OCI-LY7 (cell line): Measurements from ENCODE around the gene LTO1. TPM values are rescaled to one million over a fixed set of nuclear protein-coding genes. Genes with fewer than 3 reads are reported as not detected.

Source experiments
- BruUV-seq: library from RNA; stranded (reverse); fragments of 400-500 nt; replicated peaks from 2 replicates; lab custom pipeline; 2021; lab: Mats Ljungman, UMichigan
- CTCF ChIA-PET: fragments of 300-600 bp; sonication (Branson Sonifier 250); formaldehyde crosslinking; loops from one replicate; lab custom pipeline; 2022; ENCODE audit warnings: antibody characterized with exemption; ENCODE audit not compliant: unreplicated experiment; lab: Charles Lee
- POLR2A ChIA-PET: fragments of 300-600 bp; sonication (Branson Sonifier 250); formaldehyde crosslinking; loops from one replicate; lab custom pipeline; 2022; ENCODE audit warnings: antibody characterized with exemption; lab: Charles Lee
- DNase-seq: peaks from one replicate; pipeline ENCODE4 v3.0.0-alpha.2; 2015; ENCODE audit warnings: low spot score
- H2AFZ ChIP-seq: fragments of 200-600 bp; sonication (generic), shearing (Covaris generic); 2 replicates; pipeline ENCODE4 v1.6.1; 2014; ENCODE audit warnings: mild to moderate bottlenecking, antibody characterized with exemption, low read length, moderate library complexity
- H3K27ac ChIP-seq: fragments of 200-600 bp; sonication (generic); 2 replicates; pipeline ENCODE4 v1.5.1; 2014; ENCODE audit warnings: mixed run types, low read depth, mild to moderate bottlenecking, moderate library complexity, low read length, inconsistent platforms; ENCODE audit not compliant: poor library complexity, severe bottlenecking
- H3K36me3 ChIP-seq: fragments of 200-600 bp; sonication (generic); 2 replicates; pipeline ENCODE4 v1.6.1; 2014; ENCODE audit warnings: mild to moderate bottlenecking, antibody characterized with exemption, low read length, moderate library complexity, mixed read lengths; ENCODE audit not compliant: insufficient read depth
- H3K4me1 ChIP-seq: fragments of 200-600 bp; sonication (generic); 2 replicates; pipeline ENCODE4 v1.5.1; 2014; ENCODE audit warnings: mild to moderate bottlenecking, low read length; ENCODE audit not compliant: insufficient read depth, poor library complexity, severe bottlenecking
- H3K4me2 ChIP-seq: fragments of 200-600 bp; sonication (generic); 2 replicates; pipeline ENCODE4 v1.6.1; 2014; ENCODE audit warnings: mild to moderate bottlenecking, low read length
- H3K4me3 ChIP-seq: fragments of 200-600 bp; sonication (generic); 2 replicates; pipeline ENCODE4 v1.5.1; 2014; ENCODE audit warnings: mild to moderate bottlenecking, low read depth, low read length; ENCODE audit not compliant: poor library complexity, severe bottlenecking
- H3K79me2 ChIP-seq: fragments of 200-600 bp; sonication (generic); 2 replicates; pipeline ENCODE4 v1.6.1; 2016; ENCODE audit warnings: low read depth, mild to moderate bottlenecking, low read length, moderate library complexity, mixed read lengths; ENCODE audit not compliant: insufficient read depth
- H3K9me2 ChIP-seq: fragments of 200-600 bp; sonication (generic); 2 replicates; pipeline ENCODE4 v1.6.1; 2016; ENCODE audit warnings: mild to moderate bottlenecking, low read length, mixed read lengths; ENCODE audit not compliant: insufficient read depth
- H3K9me3 ChIP-seq: fragments of 200-600 bp; sonication (generic); 2 replicates; pipeline ENCODE4 v1.6.1; 2014; ENCODE audit warnings: mild to moderate bottlenecking, mixed run types, low read length, mixed read lengths
- H4K20me1 ChIP-seq: fragments of 200-600 bp; sonication (generic); 2 replicates; pipeline ENCODE4 v1.6.1; 2014; ENCODE audit warnings: mild to moderate bottlenecking, antibody characterized with exemption, low read length, moderate library complexity, mixed read lengths; ENCODE audit not compliant: insufficient read depth
- CTCF ChIP-seq: fragments of 200-600 bp; sonication (generic); conservative IDR thresholded peaks from 2 replicates; pipeline ENCODE4 v1.5.1; 2014; ENCODE audit warnings: mild to moderate bottlenecking, antibody characterized with exemption, low read length, moderate library complexity, mixed read lengths
- EZH2phosphoT487 ChIP-seq: fragments of 200-600 bp; sonication (generic); IDR thresholded peaks from 2 replicates; pipeline ENCODE4 v1.6.1; 2018; ENCODE audit warnings: low read depth, borderline replicate concordance, mild to moderate bottlenecking, mixed run types, antibody characterized with exemption, low read length, moderate library complexity, mixed read lengths
- intact Hi-C: fragments of 100-400 bp; cut with micrococcal nuclease; formaldehyde crosslinking; loops from one replicate; pipeline ENCODE4 v1.10.0; 2022; ENCODE audit not compliant: unreplicated experiment
- total RNA-seq, 2 experiments: library from RNA; depleted of rRNA in 1 of 2; stranded (reverse); fragments of >200 nt in 1 of 2; shearing (Covaris generic) in 1 of 2; gene quantifications; 2 replicates each; pipeline ENCODE4 v1.2.3, GENCODE V29; 2014 to 2022

LTO1 gene
- total RNA-seq, 2 experiments from 2014 or later: 28.8 to 35.9 TPM

- no peak overlapping the region for H3K4me2 ChIP-seq
- POLR2A ChIA-PET: no interaction called here
- peaks cover 50% of the 10 kb centered on the region for H3K36me3 ChIP-seq
- no peak overlapping the region for H2AFZ ChIP-seq
- no peak overlapping the region for H3K27ac ChIP-seq
- TF ChIP-seq EZH2phosphoT487 (no peak), CTCF (no peak)
- CTCF ChIA-PET: no interaction called here
- BruUV-seq: no TSS peak
- H3K4me3 ChIP-seq: no peak overlapping the region
- intact Hi-C loops: no loop called here
- peaks cover 21% of the 10 kb centered on the region for H3K79me2 ChIP-seq
- no peaks in the 10 kb centered on the region for H3K9me3 ChIP-seq
- peaks cover 14% of the 10 kb centered on the region for H3K4me1 ChIP-seq
- no peaks in the 10 kb centered on the region for H3K9me2 ChIP-seq
- peaks cover 4% of the 10 kb centered on the region; the same call in 1 of the 2 replicates for H4K20me1 ChIP-seq
- DNase-seq: no peak
Observed at GRCh38 chr11:69671734-69672465, 3.3 kb downstream of the LTO1 start.

DNA sequence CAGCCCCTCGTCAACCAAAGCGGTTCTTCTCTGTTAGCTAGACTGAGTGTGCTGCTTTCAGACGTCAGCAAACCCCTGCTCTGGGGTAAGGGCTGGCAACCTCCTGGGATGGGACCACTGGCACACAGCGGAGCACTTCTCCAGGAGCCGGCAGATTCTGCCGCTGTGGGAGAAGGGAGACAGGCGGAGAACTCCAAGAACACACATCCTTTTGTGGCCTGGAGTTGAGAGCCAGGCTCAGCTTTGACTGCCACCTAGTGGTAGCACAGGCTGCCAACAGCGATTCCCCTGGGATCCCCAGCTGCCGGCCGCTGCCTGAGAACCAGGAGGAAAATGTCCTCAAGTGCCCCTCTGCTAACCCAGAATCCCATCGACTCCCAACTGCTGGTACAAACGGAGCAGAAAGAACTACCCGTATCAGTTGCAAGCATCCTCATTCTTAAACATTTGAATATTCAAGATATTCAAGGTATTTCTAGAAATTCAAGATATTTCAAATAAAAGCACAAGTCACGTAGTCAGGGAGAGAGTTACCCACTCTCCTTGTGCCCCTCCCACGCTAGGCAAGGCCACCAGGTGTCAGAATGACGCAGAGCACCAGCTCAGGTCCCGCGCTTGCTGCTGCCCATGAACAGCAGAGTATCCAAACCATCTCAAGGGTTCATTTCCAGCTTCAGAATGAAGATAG is 4.9 kb downstream of the LTO1 start:
- Histone ChIP-seq H3K36me3 (peaks cover 52% of the 10 kb centered on the region), H2AFZ (no peak overlapping the region), H3K9me2 (no peaks in the 10 kb centered on the region), H4K20me1 (peaks cover 4% of the 10 kb centered on the region; the same call in 1 of the 2 replicates), H3K27ac (no peak overlapping the region), H3K4me1 (peaks cover 14% of the 10 kb centered on the region), H3K4me2 (no peak overlapping the region), H3K4me3 (no peak overlapping the region), H3K79me2 (peaks cover 21% of the 10 kb centered on the region), H3K9me3 (no peaks in the 10 kb centered on the region)
- CTCF ChIA-PET: interaction anchor here (0.6 kb wide), 1 partner anchor 1191 kb away, joined by 3 read pairs; no protein-coding TSS in a partner anchor
- POLR2A ChIA-PET: no interaction called here
- BruUV-seq: no TSS peak
- TF ChIP-seq CTCF (peak; percentile 96), EZH2phosphoT487 (no peak)
- intact Hi-C loops: loop anchor here (1.0 kb wide), 1 partner anchor 569 kb away; no protein-coding TSS in a partner anchor
- DNase-seq: peak; percentile 77
